ENCODE data around the gene SYDE1.

The SYDE1 gene

DNA sequence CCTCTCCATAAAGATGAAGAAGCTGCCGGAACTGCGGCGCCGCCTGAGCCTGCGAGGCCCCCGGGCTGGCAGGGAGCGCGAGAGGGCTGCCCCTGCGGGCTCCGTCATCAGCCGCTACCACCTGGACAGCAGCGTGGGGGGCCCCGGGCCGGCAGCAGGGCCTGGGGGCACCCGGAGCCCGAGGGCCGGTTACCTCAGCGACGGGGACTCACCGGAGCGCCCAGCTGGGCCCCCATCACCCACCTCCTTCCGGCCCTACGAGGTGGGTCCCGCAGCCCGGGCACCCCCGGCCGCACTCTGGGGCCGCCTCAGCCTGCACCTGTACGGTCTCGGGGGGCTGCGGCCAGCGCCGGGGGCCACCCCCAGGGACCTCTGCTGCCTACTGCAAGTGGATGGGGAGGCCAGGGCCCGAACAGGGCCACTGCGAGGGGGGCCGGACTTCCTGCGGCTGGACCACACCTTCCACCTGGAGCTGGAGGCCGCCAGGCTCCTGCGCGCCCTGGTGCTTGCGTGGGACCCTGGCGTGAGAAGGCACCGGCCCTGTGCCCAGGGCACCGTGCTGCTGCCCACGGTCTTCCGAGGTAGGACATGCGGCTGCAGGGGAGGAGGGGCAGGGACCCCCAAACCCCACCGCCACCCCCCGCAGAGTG, 2.7 kb downstream of the SYDE1 start:
- Histone ChIP-seq H3K9me3 (ENCODE audit: low read length) (no peaks in the 10 kb centered on the region), H3K4me3 (ENCODE audit: low read depth in 1 of 2, low read length in 2 of 2) (no peak overlapping the region), H3K36me3 (ENCODE audit: insufficient read depth, low read length) (peaks cover 42% of the 10 kb centered on the region), H3K9ac (ENCODE audit: low read length) (no peak overlapping the region), H3K4me1 (ENCODE audit: insufficient read depth, low read length) (peaks cover 21% of the 10 kb centered on the region), H3K27me3 (ENCODE audit: control insufficient read depth in 1 of 2, insufficient read depth in 2 of 2, low read length in 2 of 2) (no peaks in the 10 kb centered on the region), H3K27ac (ENCODE audit: low read depth, low read length) (no peak overlapping the region)

DNA sequence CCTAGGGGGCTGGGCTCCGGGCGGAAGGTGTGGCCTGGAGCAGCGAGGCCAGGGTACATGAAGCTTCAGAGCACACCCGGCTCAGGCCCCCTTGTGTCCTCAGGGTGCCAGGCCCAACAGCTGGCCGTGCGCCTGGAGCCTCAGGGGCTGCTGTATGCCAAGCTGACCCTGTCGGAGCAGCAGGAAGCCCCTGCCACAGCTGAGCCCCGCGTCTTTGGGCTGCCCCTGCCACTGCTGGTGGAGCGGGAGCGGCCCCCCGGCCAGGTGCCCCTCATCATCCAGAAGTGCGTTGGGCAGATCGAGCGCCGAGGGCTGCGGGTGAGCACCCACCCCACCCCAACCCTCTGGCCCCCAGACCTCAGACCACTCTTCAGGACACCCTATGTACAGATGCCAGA, 3.2 kb downstream of the SYDE1 start:
- Histone ChIP-seq H3K27ac (ENCODE audit: low read depth, low read length) (no peak overlapping the region), H3K9ac (ENCODE audit: low read length) (no peak overlapping the region), H3K36me3 (ENCODE audit: insufficient read depth, low read length) (peaks cover 47% of the 10 kb centered on the region), H3K27me3 (ENCODE audit: control insufficient read depth in 1 of 2, insufficient read depth in 2 of 2, low read length in 2 of 2) (no peaks in the 10 kb centered on the region), H3K4me1 (ENCODE audit: insufficient read depth, low read length) (peaks cover 26% of the 10 kb centered on the region), H3K9me3 (ENCODE audit: low read length) (no peaks in the 10 kb centered on the region), H3K4me3 (ENCODE audit: low read depth in 1 of 2, low read length in 2 of 2) (no peak overlapping the region)

GRCh38 chr19:15111758-15112157, 4.6 kb downstream of the SYDE1 start:
- Histone ChIP-seq H3K27ac (ENCODE audit: low read depth, low read length) (no peak overlapping the region), H3K36me3 (ENCODE audit: insufficient read depth, low read length) (peaks cover 60% of the 10 kb centered on the region), H3K4me3 (ENCODE audit: low read depth in 1 of 2, low read length in 2 of 2) (no peak overlapping the region), H3K4me1 (ENCODE audit: insufficient read depth, low read length) (peaks cover 24% of the 10 kb centered on the region), H3K9me3 (ENCODE audit: low read length) (no peaks in the 10 kb centered on the region), H3K27me3 (ENCODE audit: control insufficient read depth in 1 of 2, insufficient read depth in 2 of 2, low read length in 2 of 2) (no peaks in the 10 kb centered on the region), H3K9ac (ENCODE audit: low read length) (no peak overlapping the region)

- H3K36me3 ChIP-seq (ENCODE audit: insufficient read depth, low read length) = peaks cover 67% of the 10 kb centered on the region
Measured at GRCh38 chr19:15112385-15112784, 5.2 kb downstream of the SYDE1 start.

GRCh38 chr19:15113245-15114152, 6.3 kb downstream of the SYDE1 start:
- Histone ChIP-seq H3K9me3 (ENCODE audit: low read length) (no peaks in the 10 kb centered on the region), H3K4me3 (ENCODE audit: low read depth in 1 of 2, low read length in 2 of 2) (no peak overlapping the region), H3K9ac (ENCODE audit: low read length) (no peak overlapping the region), H3K27me3 (ENCODE audit: control insufficient read depth in 1 of 2, insufficient read depth in 2 of 2, low read length in 2 of 2) (no peaks in the 10 kb centered on the region), H3K36me3 (ENCODE audit: insufficient read depth, low read length) (peaks cover 77% of the 10 kb centered on the region), H3K4me1 (ENCODE audit: insufficient read depth, low read length) (peaks cover 15% of the 10 kb centered on the region), H3K27ac (ENCODE audit: low read depth, low read length) (peak overlapping the region; percentile 53)

More at GRCh38 chr19:15112385-15112784, 5.2 kb downstream of the SYDE1 start:
- Histone ChIP-seq H3K4me3 (ENCODE audit: low read depth in 1 of 2, low read length in 2 of 2) (no peak overlapping the region), H3K27ac (ENCODE audit: low read depth, low read length) (no peak overlapping the region), H3K27me3 (ENCODE audit: control insufficient read depth in 1 of 2, insufficient read depth in 2 of 2, low read length in 2 of 2) (no peaks in the 10 kb centered on the region), H3K4me1 (ENCODE audit: insufficient read depth, low read length) (peaks cover 23% of the 10 kb centered on the region), H3K9me3 (ENCODE audit: low read length) (no peaks in the 10 kb centered on the region), H3K9ac (ENCODE audit: low read length) (no peak overlapping the region)

GRCh38 chr19:15114153-15114540, 6.9 kb downstream of the SYDE1 start:
- Histone ChIP-seq H3K27me3 (ENCODE audit: control insufficient read depth in 1 of 2, insufficient read depth in 2 of 2, low read length in 2 of 2) (no peaks in the 10 kb centered on the region), H3K9me3 (ENCODE audit: low read length) (no peaks in the 10 kb centered on the region), H3K27ac (ENCODE audit: low read depth, low read length) (peak overlapping the region; percentile 53), H3K9ac (ENCODE audit: low read length) (no peak overlapping the region), H3K4me3 (ENCODE audit: low read depth in 1 of 2, low read length in 2 of 2) (no peak overlapping the region), H3K36me3 (ENCODE audit: insufficient read depth, low read length) (peaks cover 83% of the 10 kb centered on the region), H3K4me1 (ENCODE audit: insufficient read depth, low read length) (peaks cover 12% of the 10 kb centered on the region)

DNA sequence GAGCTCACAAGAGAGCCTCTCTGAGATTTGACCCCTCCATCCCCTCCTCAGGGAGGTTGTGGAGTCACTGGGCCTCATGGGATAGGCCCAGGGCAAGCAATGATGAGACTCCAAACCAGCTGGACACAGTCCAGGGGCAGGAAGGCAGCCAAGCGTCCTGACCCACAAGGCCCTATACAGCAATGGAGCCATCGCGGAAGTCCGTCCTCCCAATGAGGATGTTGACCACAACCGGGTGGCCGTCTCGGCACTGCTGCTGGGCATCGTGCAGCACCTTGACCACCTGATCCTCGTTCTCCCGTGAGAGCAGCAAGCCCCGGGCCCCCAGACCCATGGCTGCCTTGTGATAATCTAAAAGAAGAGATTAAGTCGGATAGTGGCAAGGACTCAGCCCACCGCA, 7.9 kb downstream of the SYDE1 start:
- H3K36me3 ChIP-seq (ENCODE audit: insufficient read depth, low read length) = peaks cover 88% of the 10 kb centered on the region
- H3K9ac ChIP-seq (ENCODE audit: low read length) = no peak overlapping the region
- H3K4me1 ChIP-seq (ENCODE audit: insufficient read depth, low read length) = peaks cover 12% of the 10 kb centered on the region
- no peaks in the 10 kb centered on the region for H3K27me3 ChIP-seq (ENCODE audit: control insufficient read depth in 1 of 2, insufficient read depth in 2 of 2, low read length in 2 of 2)
- H3K9me3 ChIP-seq (ENCODE audit: low read length) = no peaks in the 10 kb centered on the region
- peak overlapping the region; percentile 59 for H3K27ac ChIP-seq (ENCODE audit: low read depth, low read length)
- H3K4me3 ChIP-seq (ENCODE audit: low read depth in 1 of 2, low read length in 2 of 2) = no peak overlapping the region

DNA sequence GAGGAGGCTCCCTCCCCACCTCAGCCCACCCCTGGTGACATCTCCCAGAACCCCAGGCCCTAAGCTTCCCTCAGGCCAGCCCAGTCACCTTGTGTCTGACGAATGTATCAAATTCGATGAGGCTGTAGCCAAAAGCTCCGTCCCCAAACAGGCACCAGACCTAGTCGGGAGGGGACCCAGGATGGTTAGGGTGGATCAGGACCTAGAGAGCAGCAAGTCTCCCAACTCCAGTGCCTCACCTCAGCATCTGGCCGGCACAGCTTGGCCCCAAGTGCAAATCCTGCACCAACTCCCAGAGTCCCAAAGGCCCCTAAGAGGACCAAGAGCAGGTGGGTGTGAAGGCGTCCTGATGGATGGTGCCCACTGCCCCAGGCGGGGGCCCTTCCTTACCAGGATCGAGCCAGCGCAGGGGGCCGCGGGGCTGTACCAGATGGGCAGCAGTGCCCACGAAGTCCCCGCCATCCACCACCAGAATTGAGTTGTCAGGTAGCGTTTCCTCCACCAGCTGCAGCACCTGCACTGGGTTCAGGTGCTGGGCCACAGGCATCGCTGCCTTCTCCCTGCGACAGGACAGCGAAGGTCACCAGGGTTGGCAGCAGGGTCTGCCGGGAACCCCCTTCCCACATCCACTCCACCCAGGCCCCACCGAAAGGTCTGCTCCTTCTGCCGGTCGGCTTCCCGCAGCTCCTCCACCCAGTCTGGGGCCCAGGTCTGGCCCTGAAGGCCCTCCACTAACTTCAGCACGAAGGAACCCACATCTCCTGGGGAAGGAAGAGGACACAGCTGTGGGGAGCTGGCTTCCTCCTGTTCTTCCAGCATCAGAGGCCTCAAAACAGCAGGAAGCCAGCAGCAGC, 8.8 kb downstream of the SYDE1 start:
- Histone ChIP-seq H3K27ac (ENCODE audit: low read depth, low read length) (peak overlapping the region; percentile 4), H3K9ac (ENCODE audit: low read length) (no peak overlapping the region), H3K4me3 (ENCODE audit: low read depth in 1 of 2, low read length in 2 of 2) (no peak overlapping the region), H3K9me3 (ENCODE audit: low read length) (no peaks in the 10 kb centered on the region), H3K36me3 (ENCODE audit: insufficient read depth, low read length) (peaks cover 92% of the 10 kb centered on the region), H3K4me1 (ENCODE audit: insufficient read depth, low read length) (peaks cover 12% of the 10 kb centered on the region), H3K27me3 (ENCODE audit: control insufficient read depth in 1 of 2, insufficient read depth in 2 of 2, low read length in 2 of 2) (no peaks in the 10 kb centered on the region)

DNA sequence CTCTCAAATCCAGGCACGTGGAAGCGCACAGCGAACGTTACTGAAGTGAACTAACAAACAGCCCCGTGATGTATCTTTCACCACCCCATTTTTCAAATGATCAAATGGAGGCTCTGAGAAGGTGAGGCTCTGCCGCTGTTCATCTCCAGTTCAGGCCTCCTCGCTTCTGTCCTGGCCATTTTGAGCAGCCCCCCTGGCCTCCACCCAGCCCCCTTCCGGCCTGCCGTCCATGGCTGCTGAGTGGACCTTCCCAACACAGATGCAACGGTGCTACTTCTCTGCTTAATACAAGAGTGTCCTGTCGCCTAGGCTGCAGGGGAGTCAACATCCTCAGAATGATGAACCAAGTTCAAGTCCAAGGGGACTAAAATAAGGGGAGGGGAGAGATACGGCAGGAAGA, 9.7 kb downstream of the SYDE1 start:
- no peak overlapping the region for H3K9ac ChIP-seq (ENCODE audit: low read length)
- H3K27me3 ChIP-seq (ENCODE audit: control insufficient read depth in 1 of 2, insufficient read depth in 2 of 2, low read length in 2 of 2) = no peaks in the 10 kb centered on the region
- no peaks in the 10 kb centered on the region for H3K9me3 ChIP-seq (ENCODE audit: low read length)
- peaks cover 89% of the 10 kb centered on the region for H3K36me3 ChIP-seq (ENCODE audit: insufficient read depth, low read length)
- H3K4me1 ChIP-seq (ENCODE audit: insufficient read depth, low read length) = peaks cover 12% of the 10 kb centered on the region
- no peak overlapping the region for H3K4me3 ChIP-seq (ENCODE audit: low read depth in 1 of 2, low read length in 2 of 2)
- H3K27ac ChIP-seq (ENCODE audit: low read depth, low read length) = no peak overlapping the region

- H3K27me3 ChIP-seq (ENCODE audit: control insufficient read depth in 1 of 2, insufficient read depth in 2 of 2, low read length in 2 of 2) = no peaks in the 10 kb centered on the region
- H3K27ac ChIP-seq (ENCODE audit: low read depth, low read length) = peak overlapping the region; percentile 1
- peaks cover 18% of the 10 kb centered on the region for H3K4me1 ChIP-seq (ENCODE audit: insufficient read depth, low read length)
- peaks cover 90% of the 10 kb centered on the region for H3K36me3 ChIP-seq (ENCODE audit: insufficient read depth, low read length)
- H3K4me3 ChIP-seq (ENCODE audit: low read depth in 1 of 2, low read length in 2 of 2) = no peak overlapping the region
- no peaks in the 10 kb centered on the region for H3K9me3 ChIP-seq (ENCODE audit: low read length)
- no peak overlapping the region for H3K9ac ChIP-seq (ENCODE audit: low read length)
Measured at GRCh38 chr19:15118248-15118647, 11.0 kb downstream of the SYDE1 start.
